ENCODE results near the gene EPS15. TPM values are rescaled to one million over a fixed set of nuclear protein-coding genes. Genes with fewer than 3 reads are reported as not detected.

The EPS15 gene
- total and polyA plus RNA-seq, 2 experiments from 2014 or later = 31.0 to 76.5 TPM

GRCh38 chr1:51514733-51515132, 4.3 kb downstream of the EPS15 start:
- Histone ChIP-seq H3F3A (replicated peaks; ENCODE audit: low read depth) (no peaks in the 10 kb centered on the region), H3K4me1 (ENCODE audit: insufficient read depth) (peaks cover 11% of the 10 kb centered on the region), H3K4me3 (no peak overlapping the region), H3K36me3 (ENCODE audit: insufficient read depth) (no peaks in the 10 kb centered on the region), H3K4me2 (no peak overlapping the region), H2AFZ (no peak overlapping the region), H3K27me3 (ENCODE audit: insufficient read depth) (no peaks in the 10 kb centered on the region), H3K27ac (ENCODE audit: low read depth) (no peak overlapping the region), H3K79me2 (replicated peaks; ENCODE audit: insufficient read depth) (peaks cover 79% of the 10 kb centered on the region), H3K9me2 (ENCODE audit: insufficient read depth) (no peaks in the 10 kb centered on the region), H4K20me1 (replicated peaks; ENCODE audit: insufficient read depth) (no peaks in the 10 kb centered on the region)
- DNase-seq (ENCODE audit: low spot score) (no peak), ATAC-seq (no peak)
- TF ChIP-seq ETS1 (IDR thresholded peaks at IDR 0.05) = no peak
- no peak for TF ChIP-seq STAT1 (IDR thresholded peaks at IDR 0.05; ENCODE audit: unreplicated experiment)
- TF ChIP-seq NANOG (IDR thresholded peaks at IDR 0.05; ENCODE audit: borderline replicate concordance) = no peak
- no peak for TF ChIP-seq EZH2 (IDR thresholded peaks at IDR 0.05; ENCODE audit: low read depth, unreplicated experiment)
- no peak for TF ChIP-seq ZNF331 (CRISPR knock-in tag; IDR thresholded peaks at IDR 0.05; ENCODE audit: low read depth)
- no peak for TF ChIP-seq POLR2AphosphoS5 (IDR thresholded peaks at IDR 0.05; ENCODE audit: low read depth)
- no peak for TF ChIP-seq ZNF462 (CRISPR knock-in tag; IDR thresholded peaks at IDR 0.05)
- no peak for TF ChIP-seq EZH2phosphoT487 (IDR thresholded peaks at IDR 0.05; ENCODE audit: unreplicated experiment)
- no peak for TF ChIP-seq CREB1 (CRISPR knock-in tag; IDR thresholded peaks at IDR 0.05; ENCODE audit: low read depth)
- no peak for TF ChIP-seq CTCF (conservative IDR thresholded peaks at IDR 0.05; ENCODE audit: low read depth in 2 of 2)
- no peak for TF ChIP-seq JUNB (IDR thresholded peaks at IDR 0.05; ENCODE audit: unreplicated experiment)
- no peak for TF ChIP-seq ZNF114 (CRISPR knock-in tag; IDR thresholded peaks at IDR 0.05)
- no peak for TF ChIP-seq REST (IDR thresholded peaks at IDR 0.05; ENCODE audit: unreplicated experiment)
- H3K36me3 Mint-ChIP-seq (ENCODE audit: low read depth) = no peaks in the 10 kb centered on the region; the same call in 2 of the 3 replicates
- H3K27me3 Mint-ChIP-seq (ENCODE audit: insufficient read depth, low read depth, poor library complexity) = peaks cover 4% of the 10 kb centered on the region
- no peaks in the 10 kb centered on the region for H3K9me3 Mint-ChIP-seq
- peaks cover 17% of the 10 kb centered on the region for H3K4me1 Mint-ChIP-seq
- H3K27ac Mint-ChIP-seq = no peak overlapping the region
- no peak overlapping the region for H3K4me3 Mint-ChIP-seq
